ENCODE data around the gene FAM229B.
"Not testable (repeated sequence)": the region's sequence is repeated elsewhere in the genome, so short reads cannot be mapped to it uniquely, and the experiment has no call there.

Gene FAM229B, protein sequence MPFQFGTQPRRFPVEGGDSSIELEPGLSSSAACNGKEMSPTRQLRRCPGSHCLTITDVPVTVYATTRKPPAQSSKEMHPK

DNA sequence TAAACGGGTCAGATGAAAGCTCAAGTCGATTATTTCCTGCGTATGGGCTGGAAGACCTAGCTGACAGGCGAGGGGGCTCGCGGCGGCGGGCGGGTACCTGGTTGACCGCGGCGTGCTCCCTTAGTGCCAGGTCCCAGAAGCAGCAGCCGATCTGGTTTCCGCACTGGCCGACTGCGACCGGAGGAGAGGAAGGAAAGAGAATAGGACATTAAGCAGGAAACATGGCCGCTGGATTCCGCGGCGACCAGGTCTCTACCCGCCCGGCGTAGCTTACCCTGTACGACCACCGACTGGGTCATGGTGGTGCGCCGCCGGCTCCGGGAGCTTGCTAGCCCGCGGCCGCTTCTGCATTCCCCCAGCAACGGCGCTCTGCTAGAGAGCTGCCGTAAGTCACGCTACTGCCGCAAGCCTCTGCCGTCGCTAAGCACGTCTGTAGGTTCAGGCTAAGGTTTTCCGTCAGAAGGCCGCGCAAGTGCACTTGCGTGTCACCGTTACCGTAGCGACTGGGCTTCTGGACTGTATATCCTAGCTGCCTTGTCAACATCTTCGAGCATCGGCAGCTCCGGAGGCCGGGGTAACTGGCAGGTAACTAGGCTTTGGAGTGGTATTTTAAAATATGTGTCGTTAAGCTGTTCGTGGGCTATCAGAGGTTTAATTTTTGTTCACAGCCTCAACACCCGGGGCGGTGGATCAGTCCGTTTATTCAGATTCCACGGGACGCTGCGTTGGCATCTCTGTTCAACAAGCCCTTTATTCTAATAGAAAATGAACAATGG is at the start of gene FAM229B, which contains the start of gene TUBE1:
TSS of gene FAM229B (plus strand) at position 456 of the 776 bp plus-strand sequence. CDS start 11,693 bp downstream, outside the sequence.
TSS of gene TUBE1 (minus strand) at position 347 of the 776 bp plus-strand sequence. CDS start at position 299, 48 bp downstream.
- peak; percentile 81 for DNase-seq (ENCODE audit: low read depth)

DNA sequence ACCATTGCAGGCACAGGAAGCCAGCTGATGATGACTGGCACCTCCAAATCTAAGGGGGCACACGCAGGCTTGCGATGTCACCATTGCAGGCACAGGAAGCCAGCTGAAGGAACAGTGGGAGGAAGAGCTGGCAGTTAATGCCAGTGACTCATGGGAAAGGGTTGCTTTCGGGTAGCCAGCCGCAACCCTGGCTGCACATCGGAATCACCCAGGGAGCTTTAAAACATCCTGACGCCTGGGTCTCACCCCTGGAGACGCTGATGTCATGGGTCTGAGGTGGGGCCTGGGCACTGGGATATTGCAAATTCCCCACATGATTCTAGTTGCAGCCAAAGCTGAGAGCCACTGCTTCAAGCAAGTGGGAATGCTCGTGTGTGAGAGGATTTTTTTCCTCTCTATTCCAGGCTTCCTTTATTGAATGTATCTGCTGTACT is 49.6 kb upstream of the FAM229B start:
- DNase-seq (ENCODE audit: low read depth) = no peak

DNA sequence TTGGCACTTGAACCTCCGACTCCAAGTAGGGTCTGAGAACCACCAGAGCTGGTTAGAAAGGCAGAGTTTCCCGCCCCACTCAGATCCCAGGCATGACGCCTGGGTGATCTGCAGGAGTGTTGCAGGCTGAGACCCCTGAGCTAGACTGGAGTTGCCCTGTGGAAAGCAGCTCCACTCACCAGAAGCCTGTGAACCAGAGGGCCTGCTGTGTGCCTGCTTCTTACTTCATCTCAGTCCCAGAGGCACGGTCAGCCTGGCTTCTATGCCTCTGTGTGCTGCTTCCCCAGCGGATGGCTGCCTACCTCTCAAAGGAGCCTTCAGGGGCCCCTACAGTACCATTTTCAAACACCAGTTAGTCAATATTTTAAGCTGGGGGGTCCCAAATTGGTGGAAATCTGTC is 49.1 kb upstream of the FAM229B start:
- DNase-seq (ENCODE audit: low read depth) = no peak

DNA sequence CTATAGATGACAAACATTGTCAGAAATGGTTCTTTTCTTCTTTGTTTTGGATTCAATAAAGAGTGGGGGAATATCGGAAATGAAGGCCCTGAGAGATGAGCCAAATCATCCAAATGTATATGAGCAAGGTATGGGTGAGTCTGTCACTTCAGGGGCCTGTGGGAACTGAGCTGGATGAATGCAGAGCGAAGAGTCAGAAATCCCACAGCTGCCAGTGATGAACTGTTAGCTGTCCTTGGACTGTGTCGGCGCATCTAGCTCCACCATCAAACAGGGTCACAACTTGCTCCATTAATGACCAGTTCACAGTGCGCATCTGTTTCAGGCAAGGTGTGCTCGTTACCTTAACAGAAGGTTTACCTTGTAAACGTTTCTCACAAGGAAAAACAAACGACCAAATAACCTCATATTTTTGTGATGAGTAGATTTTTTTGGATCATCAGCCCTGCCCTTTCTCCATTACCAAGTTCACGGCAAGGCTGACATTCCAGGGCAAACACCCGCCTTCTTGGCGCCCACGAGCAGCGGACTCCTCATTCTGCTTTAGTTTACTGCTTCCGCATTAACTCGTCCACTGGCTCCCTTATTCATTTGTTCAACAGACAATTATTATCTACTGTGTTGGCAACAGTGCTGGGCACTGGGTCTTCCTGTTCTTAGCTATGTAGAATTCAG is 48.5 kb upstream of the FAM229B start:
- no peak for DNase-seq (ENCODE audit: low read depth)

DNA sequence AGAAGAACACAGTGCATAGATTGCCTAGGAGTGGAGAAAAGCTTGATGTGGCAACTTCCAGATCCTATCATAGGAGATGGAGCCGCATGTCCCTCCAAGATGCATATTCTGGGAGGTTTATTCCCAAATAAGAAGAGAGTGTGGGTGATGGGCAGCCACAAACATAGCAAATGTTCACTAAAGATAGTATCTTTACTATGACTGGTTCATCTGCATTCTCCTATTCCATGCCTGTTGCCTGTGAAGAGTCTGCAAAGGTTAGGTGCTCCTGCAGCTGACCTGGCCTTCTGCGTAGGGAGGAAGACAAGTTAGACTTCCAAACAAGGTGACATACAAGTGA is 48.0 kb upstream of the FAM229B start:
- DNase-seq (ENCODE audit: low read depth) = no peak

DNA sequence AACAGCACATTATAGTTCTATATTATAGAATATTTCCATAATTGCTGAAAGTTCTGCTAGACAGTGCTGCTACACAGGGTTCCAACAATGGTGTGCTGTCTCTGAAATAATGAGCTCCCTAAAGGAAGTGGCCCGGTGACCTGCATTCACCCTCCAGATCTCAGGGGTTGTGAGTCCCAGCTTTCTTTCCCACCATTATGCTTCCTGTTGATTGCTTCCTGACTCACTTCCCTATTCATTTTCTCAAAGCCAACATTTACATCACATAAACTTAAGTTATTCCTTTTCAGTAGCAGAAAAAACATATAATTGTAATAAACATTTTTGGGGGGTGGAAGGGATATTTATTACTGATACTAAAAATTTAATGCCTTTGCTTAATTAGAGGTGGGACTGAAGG is 46.4 kb upstream of the FAM229B start:
- DNase-seq (ENCODE audit: low read depth) = no peak

DNA sequence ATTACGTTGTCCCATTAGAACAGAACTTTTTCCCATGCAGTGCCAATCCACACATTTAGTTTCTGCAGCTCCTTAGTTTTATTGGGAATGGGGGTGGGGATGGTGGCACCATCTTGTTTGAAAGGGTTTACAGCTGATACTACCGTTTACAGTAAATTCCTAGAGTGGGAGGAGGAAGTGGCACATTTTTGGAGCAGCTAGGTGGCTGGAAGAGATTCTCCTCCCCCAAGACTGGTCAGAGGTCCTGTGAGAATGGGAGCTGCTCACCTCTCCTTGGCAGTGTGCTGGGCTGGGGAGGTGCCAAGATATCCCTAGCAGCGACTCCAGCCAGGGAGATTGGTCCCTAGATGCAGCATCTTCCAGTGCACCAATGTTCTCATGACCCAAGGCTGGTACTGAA is 45.9 kb upstream of the FAM229B start:
- DNase-seq (ENCODE audit: low read depth) = no peak

DNA sequence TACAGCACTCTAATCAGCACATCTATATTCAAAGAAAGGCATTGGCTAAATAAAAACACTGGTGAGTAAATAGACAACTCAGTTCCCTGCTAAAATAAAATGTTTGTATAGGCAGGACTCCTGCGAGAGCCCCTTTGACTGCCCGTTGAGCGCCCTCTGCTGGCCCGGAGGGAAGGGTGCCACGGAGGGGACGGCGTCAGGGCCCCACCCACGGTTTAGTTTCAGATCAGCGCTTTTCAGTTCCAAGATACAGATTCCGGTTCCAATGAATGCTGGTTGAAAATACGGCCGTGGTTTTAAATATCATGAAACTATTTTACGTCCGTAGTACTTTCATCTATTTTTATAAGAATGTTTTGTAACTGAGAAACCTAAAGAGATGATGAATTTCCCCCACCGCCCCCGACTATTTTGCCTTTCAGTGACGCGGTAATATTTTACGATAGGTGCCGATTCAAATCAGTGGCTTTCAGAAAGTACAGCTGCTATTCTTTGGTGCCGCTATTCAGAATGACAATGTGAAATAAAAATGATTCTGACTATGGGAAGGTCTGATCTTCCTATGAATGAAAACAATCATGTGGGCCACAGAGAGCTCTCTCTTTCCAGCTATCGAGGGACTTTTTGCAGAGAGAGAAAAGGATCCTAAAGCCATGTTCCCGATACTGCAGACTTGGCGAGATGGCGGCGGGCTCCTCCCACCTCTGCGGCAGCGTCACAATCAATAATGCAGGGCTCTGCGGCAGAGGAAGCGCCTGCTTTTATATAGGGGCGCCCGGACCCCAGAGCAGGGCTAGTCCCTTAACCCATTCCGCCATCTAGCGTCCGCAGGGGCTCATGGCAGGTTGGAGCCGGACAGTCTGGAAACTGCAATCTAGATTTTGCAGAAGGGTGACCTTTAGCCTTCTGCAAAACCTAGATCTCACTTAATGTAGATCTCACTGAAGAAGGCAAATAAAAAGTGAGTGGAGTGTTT is 44.1 kb upstream of the FAM229B start:
- DNase-seq (ENCODE audit: low read depth) = peak; percentile 86

DNA sequence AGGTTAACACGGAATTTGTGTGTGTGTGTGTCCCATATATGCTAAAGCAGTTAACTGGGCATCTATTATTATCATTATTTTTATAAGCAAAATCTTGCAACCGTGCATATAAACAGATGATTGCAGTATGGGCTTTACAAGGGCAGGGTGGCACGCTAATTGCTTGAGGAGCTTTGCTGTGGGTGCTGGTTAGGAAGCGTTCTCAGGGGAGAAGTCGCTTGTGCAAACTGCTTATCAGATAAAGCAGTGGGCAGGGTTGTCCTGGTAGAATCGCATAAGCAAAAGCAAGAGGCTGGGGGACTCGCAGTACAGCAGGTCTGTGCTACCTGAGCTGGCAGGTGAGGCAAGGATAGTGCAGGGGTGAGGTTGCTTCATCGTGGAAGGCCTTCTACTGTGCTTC is 43.2 kb upstream of the FAM229B start:
- no peak for DNase-seq (ENCODE audit: low read depth)

DNA sequence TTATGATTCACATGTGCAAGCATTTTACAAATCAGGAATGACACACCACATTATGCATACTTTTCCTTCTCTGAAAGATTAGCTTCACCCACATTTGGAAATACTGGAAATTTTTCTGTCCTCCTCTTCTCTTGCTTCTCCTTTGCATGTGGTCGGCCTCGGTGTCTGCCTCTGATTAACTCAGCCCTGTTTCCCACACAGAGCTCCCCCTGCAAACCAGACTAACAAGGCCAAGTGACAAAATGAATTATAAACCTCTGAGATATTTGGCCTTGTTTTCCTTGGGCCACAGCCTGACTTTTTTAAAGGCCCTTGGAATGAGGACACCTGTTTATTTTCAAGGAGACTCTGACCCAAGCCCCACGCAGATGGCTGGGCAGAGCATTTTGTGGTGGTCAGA is 42.5 kb upstream of the FAM229B start:
- no peak for DNase-seq (ENCODE audit: low read depth)

DNA sequence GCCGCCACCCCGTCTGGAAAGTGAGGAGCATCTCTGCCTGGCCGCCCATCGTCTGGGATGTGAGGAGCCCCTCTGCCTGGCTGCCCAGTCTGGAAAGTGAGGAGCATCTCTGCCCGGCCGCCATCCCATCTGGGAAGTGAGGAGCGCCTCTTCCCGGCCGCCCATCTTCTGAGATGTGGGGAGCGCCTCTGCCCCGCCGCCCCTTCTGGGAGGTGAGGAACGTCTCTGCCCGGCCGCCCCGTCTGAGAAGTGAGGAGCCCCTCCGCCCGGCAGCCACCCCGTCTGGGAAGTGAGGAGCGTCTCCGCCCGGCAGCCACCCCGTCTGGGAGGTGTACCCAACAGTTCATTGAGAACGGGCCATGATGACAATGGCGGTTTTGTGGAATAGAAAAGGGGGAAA is 39.9 kb upstream of the FAM229B start:
- DNase-seq (ENCODE audit: low read depth) = not testable (repeated sequence)

DNA sequence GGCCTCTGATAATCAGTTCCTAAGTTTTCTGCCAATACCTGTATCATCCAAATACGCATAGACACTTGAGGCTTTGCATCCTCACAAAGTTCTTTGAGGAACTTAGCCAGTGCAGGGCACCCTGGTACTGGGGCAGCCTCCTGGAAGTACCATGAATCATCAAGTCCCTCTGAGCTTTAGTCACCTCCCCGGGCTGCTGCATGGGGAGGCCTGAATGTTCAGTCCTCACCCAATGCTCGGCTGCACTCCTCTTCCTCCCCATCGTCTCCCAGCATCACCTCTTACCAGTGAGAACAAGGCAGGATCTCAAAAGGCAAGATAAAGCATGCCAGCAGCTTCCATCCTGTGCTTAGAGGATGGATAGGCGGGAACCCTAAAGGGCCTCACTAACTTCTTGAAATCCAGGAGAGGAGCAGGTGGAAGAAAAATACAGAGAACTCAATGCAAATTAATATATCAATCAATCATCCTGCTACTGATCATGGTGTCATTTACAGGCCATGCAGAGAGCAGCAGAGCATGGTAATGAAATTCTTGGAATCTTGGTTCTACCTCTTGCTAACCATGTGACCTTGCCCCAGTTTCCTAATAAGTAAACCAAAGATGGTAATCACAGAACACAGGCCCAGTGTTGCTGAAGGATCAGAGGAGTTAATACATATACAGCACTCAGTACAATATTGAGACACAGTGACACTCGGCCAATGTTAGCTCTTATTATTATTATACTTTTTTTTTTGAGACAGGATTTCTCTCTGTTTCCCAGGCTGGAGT is 38.2 kb upstream of the FAM229B start:
- no peak for DNase-seq (ENCODE audit: low read depth)

DNA sequence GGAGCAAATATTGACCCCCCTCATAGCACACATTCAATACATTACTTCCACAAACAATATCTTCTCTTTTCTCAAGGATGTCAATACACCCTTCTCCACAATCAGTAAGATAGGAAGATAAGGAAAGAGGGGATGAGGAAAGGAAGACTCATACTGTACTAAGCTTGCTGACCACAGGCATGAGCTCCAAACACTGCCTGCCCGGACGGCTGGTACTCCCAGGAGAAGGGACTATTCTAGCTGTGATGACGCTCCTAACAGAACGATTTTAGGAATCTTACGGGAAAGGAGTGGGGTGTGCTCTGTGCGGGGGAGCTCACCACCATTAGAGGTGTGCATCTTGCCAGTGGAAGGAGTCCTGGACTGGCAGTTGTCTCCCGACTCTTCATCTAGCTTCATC is 37.4 kb upstream of the FAM229B start:
- no peak for DNase-seq (ENCODE audit: low read depth)

DNA sequence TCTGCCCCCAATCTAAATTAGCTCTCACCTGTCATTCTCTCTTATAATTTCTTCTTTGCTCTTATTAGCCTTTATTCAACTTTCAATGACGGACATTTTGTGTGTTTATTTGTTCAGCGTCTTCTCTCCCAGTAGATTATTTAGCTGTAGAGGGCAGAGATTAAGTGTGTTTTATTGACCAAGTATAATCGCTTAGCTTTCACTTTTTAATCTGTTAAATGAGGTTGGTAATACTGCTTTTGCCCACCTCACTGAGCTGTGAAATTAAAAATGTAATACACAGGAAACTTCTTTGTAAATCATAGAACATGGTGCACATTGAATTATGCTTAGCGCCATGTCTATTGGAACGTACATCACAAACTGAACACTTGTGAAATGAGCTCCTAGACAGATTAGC is 37.0 kb upstream of the FAM229B start:
- no peak for DNase-seq (ENCODE audit: low read depth)

DNA sequence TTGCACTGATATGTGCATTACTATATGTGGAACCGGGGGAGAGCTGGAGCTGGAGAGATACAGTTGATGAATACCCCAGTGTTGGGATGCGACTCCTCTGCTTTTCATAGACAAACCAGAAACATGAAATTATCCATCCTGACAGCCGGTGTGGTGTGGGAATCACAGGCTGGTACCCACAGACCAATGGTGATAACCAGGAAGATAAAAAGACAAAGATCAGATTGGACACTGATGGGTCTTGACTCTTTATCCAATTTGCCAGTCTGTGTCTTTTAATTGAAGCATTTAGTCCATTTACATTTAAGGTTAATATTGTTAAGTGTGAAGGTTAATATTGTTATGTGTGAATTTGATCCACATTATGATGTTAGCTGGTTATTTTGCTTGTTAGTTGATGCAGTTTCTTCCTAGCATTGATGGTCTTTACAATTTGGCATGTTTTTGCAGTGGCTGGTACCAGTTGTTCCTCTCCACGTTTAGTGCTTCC is 36.1 kb upstream of the FAM229B start:
- not testable (repeated sequence) for DNase-seq (ENCODE audit: low read depth)

DNA sequence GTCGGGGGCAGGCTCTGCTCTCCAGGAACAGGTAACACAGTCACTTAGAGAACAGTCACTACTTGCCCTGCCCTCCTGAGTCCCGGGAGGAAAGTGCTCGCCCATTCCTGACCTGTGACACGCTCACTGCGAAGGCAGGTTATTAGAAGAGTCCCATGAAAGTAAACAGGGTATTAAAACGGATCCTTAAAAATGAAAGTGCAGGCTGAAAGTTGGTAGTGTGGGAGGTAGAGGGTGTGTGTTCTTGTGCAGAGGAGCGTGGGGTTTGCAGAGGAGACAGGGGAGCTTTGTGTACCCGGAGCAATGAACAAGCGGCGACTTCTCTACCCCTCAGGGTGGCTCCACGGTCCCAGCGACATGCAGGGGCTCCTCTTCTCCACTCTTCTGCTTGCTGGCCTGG is 33.4 kb upstream of the FAM229B start, which contains the start of gene CCN6:
TSS of gene CCN6 (plus strand) at position 104 of the 400 bp plus-strand sequence. CDS start at position 358, 254 bp downstream.
- DNase-seq (ENCODE audit: low read depth) = no peak

DNA sequence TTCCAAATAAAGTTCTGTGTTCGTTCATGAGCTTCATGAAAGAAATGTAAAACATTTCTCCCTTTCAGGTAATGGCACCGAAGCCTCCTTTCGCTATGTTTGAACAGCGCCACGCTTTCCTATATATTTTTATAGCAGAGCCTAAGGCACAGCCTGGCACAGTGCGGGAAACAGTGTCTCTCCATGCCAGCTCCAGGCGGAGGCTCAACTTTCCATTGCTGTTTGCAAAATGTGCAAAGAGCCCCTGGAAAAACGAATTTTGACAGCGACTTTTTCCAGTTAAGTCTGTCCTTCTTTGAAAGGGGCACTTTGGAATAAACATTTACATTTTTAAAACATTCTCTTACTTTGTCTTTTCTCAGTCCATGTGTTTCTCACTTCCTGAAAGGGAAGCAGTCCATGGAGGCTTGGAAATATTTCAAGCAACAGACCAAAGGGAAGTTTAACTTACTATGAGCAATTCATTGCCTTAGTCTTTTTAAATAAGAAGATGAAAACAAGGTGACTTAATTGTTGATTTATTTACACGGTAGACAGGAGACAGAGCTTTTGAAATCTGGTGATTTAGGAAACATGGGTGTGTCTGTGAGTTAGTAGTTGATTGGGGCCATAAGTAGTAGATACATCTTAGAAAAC is 32.7 kb upstream of the FAM229B start:
- no peak for DNase-seq (ENCODE audit: low read depth)

DNA sequence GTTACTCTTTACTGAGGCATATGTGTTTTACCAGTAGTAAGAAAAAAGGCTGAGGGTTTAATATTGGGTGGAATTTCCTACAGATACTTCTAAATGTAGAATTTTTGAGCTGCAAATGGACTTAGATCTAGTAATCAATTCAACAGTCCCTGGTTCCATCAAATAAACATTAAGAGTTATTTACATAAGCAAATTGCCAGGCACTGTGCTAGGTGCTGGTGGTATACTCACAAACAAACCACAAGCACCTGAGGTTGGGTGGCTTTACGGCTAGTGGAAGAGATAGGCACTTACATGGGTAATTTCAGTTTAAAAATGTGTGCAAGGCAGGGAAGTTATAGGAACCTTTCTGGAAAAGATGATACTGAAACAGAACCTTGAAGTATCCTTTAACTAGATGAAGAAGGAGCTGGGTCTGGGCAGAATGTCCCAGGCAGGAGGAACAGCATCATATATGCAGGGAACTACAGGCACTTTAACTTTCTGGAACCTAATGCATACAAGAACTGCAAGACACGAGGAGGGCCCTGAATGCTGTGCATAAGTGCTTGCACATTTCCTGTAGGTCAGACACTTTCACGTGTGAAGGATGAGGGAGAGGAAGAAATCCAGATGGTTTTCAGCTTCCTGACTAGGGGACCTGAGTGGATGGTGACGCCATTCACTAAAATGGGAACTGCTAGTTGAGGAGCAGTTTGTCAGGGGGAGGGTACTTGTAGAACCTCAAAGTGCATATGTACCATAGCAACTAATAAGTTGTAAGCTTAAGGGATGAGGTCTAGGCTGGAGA is 29.0 kb upstream of the FAM229B start:
- DNase-seq (ENCODE audit: low read depth) = no peak

DNA sequence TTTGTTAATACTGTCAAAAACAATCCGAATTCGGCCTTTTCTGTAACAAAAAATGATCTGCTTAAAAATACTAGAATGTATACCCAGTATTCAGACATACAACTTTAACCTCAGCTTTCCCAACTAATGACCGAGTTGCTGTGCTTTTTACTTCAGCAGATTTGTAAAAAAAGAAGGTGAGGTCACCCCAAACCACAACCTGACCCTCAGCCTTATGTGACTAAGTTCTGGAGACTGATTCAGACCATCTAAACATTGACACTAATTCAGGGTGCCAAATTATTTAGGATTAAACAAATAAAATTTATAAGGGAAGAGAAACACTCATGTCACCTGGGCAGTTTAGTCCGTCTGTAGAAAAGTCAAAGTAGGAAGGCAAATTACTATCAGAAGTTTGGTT is 25.8 kb upstream of the FAM229B start:
- DNase-seq (ENCODE audit: low read depth) = no peak

DNA sequence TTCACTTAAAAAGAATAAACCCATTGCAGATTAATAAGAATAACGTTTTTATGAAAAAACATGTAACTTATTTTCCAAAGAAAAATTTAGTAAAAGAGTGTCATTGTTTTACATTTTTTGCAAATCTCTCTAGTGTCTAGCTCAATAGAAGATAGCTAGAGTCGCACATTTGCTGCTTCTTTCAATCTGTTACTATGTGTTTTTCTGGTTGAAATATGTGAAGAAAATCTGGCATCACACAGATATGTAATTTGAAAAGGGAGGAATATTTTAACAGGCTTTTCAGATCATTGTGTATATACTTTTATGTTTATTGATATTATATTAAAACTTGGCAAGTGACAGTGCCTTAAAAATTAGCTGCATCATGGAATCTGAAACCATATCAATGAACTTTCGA is 24.4 kb upstream of the FAM229B start:
- DNase-seq (ENCODE audit: low read depth) = no peak

Measured in activated T-cell treated with anti-CD3 and anti-CD28 coated beads for 24 hours (primary cell).